ENCODE results near the gene NOP9.
"Not testable (repeated sequence)": the region's sequence is repeated elsewhere in the genome, so short reads cannot be mapped to it uniquely, and the experiment has no call there.

Gene NOP9

GRCh38 chr14:24323341-24323740, 23.7 kb downstream of the NOP9 start:
- DNase-seq (ENCODE audit: low read depth), result no peak
- no peak for TF ChIP-seq CTCF (conservative IDR thresholded peaks at IDR 0.05; ENCODE audit: low read depth, low read length)
- no peak overlapping the region for H3K4me3 ChIP-seq (ENCODE audit: low read length)

- no peak overlapping the region for H3K4me3 ChIP-seq (ENCODE audit: low read length)
- TF ChIP-seq CTCF (conservative IDR thresholded peaks at IDR 0.05; ENCODE audit: low read depth, low read length), result no peak
- DNase-seq (ENCODE audit: low read depth), result no peak
These were observed 24.4 kb downstream of the NOP9 start for GRCh38 chr14:24324024-24324423.

GRCh38 chr14:24325041-24325530, 25.4 kb downstream of the NOP9 start:
- no peak for TF ChIP-seq CTCF (conservative IDR thresholded peaks at IDR 0.05; ENCODE audit: low read depth, low read length)
- no peak for DNase-seq (ENCODE audit: low read depth)
- no peak overlapping the region for H3K4me3 ChIP-seq (ENCODE audit: low read length)

- TF ChIP-seq CTCF (conservative IDR thresholded peaks at IDR 0.05; ENCODE audit: low read depth, low read length), result no peak
- no peak for DNase-seq (ENCODE audit: low read depth)
- no peak overlapping the region for H3K4me3 ChIP-seq (ENCODE audit: low read length)
These were observed 26.3 kb downstream of the NOP9 start for GRCh38 chr14:24325963-24326362.

GRCh38 chr14:24327303-24327702, 27.7 kb downstream of the NOP9 start:
- DNase-seq (ENCODE audit: low read depth), result no peak
- H3K4me3 ChIP-seq (ENCODE audit: low read length), result no peak overlapping the region

GRCh38 chr14:24327914-24328313, 28.3 kb downstream of the NOP9 start:
- H3K4me3 ChIP-seq (ENCODE audit: low read length); DNase-seq (ENCODE audit: low read depth): not testable (repeated sequence)
- TF ChIP-seq CTCF (conservative IDR thresholded peaks at IDR 0.05; ENCODE audit: low read depth, low read length), result peak; percentile 38

More at GRCh38 chr14:24327303-24327702, 27.7 kb downstream of the NOP9 start:
- no peak for TF ChIP-seq CTCF (conservative IDR thresholded peaks at IDR 0.05; ENCODE audit: low read depth, low read length)

- H3K4me3 ChIP-seq (ENCODE audit: low read length), result no peak overlapping the region
- DNase-seq (ENCODE audit: low read depth), result no peak
- no peak for TF ChIP-seq CTCF (conservative IDR thresholded peaks at IDR 0.05; ENCODE audit: low read depth, low read length)
These were observed 29.5 kb downstream of the NOP9 start for GRCh38 chr14:24329073-24329663.
